Left colon (tissue), 2 donors: Measurements from ENCODE around the gene CASQ2. TPM values are rescaled to one million over a fixed set of nuclear protein-coding genes. Genes with fewer than 3 reads are reported as not detected.

ENCODE experiments used
- ATAC-seq: fragments of 200-7000 bp; cut with Tn5 transposase; one replicate; pipeline ENCODE4 v1.9.1; 2020; ENCODE audit warnings: mild to moderate bottlenecking, moderate library complexity
- DNase-seq, 2 donors: peaks; one replicate each; pipeline ENCODE4 v3.0.0-alpha.2; 2020
- intact Hi-C, 2 donors: fragments of 100-400 bp; cut with DNase I in 1 of 2; cut with micrococcal nuclease in 1 of 2; formaldehyde crosslinking; loops; one replicate each; pipeline versions ENCODE4 v1.11.2 to v1.14.0; 2022; cut with DNase I, micrococcal nuclease
- total RNA-seq, 2 donors: library from RNA; stranded (reverse); fragmentation: NEBNext Ultra II Directional; extraction: Animal tissue kit (Norgen Biotek cat#: 25700); gene quantifications; one replicate each; pipeline ENCODE4 v1.2.1, GENCODE V29; 2021
- donor health status: DM: no; HTN: no; CAD: no.
- donor health status: DM: yes; HTN: yes; CAD: no.

The CASQ2 gene
- total RNA-seq, 2 donors from 2014 or later, result 0.46 to 6.6 TPM

GRCh38 chr1:115712911-115713609, 55.5 kb downstream of the CASQ2 start:
- intact Hi-C loops, result no loop called here
- DNase-seq, result no peak
- ATAC-seq, result no peak

GRCh38 chr1:115710859-115711624, 57.5 kb downstream of the CASQ2 start:
- ATAC-seq (peak; percentile 68), DNase-seq (no peak)
- intact Hi-C loops, result no loop called here

GRCh38 chr1:115706587-115707425, 61.7 kb downstream of the CASQ2 start:
- intact Hi-C loops, result loop anchor here in 1 of 2 donors (5.0 kb wide), 1 partner anchor 100 kb away; no protein-coding TSS in a partner anchor
- peak; percentile 52 for ATAC-seq
- DNase-seq, result no peak

- intact Hi-C loops, result loop anchor here in 1 of 2 donors (5.0 kb wide), 1 partner anchor 99 kb away; no protein-coding TSS in a partner anchor
- ATAC-seq (no peak), DNase-seq (no peak)
These were observed 62.6 kb downstream of the CASQ2 start for GRCh38 chr1:115705963-115706362.

GRCh38 chr1:115705085-115705951, 63.2 kb downstream of the CASQ2 start:
- intact Hi-C loops, result loop anchor here in 1 of 2 donors (5.0 kb wide), 1 partner anchor 98 kb away; no protein-coding TSS in a partner anchor
- no peak for ATAC-seq
- no peak for DNase-seq

GRCh38 chr1:115702959-115703358, 65.6 kb downstream of the CASQ2 start:
- no peak for ATAC-seq
- DNase-seq, result no peak
- intact Hi-C loops, result no loop called here

GRCh38 chr1:115701090-115701489, 67.4 kb downstream of the CASQ2 start:
- intact Hi-C loops, result no loop called here
- DNase-seq (no peak), ATAC-seq (no peak)

GRCh38 chr1:115697619-115698018, 70.9 kb downstream of the CASQ2 start:
- intact Hi-C loops, result no loop called here
- no peak for DNase-seq
- ATAC-seq, result no peak

DNA sequence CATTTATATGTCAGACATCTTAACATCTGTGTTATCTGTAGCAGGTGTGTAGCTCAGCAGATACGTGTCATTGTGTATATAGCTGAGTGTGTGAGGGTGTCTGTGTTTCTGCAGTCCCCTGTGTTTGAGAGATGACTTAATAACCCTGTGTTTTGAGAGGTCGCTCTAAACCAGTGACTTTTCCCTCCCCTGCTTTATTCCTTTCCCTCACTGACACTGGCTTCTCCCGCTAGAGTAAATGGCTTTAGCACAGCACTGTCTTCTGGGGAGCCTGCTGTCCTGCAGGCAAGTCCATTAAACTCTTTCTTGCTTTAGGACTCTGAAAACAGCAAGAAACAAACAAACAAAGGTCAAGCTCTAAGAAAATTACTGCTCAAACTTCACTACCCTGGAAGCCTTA, 73.7 kb downstream of the CASQ2 start:
- DNase-seq (no peak), ATAC-seq (no peak)
- intact Hi-C loops, result no loop called here

DNA sequence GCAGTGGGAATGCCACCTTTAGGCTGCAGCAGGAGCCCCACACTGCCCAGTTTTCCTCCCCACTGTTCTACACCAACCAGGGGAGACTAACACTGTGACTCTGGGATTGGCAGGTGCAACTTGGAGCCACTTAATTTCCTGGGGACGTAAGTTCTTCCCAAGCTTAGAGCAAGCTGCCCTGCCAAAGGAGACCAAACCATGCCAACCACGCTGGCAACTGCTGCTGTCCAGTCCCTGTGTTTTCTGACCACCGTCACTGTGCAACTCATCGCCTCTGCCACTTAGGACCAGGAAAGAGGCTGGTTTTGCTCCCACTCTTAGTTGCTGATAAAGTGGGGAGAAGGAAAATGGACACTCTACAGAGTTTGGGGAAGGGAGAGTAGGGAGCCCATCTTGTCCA, 76.3 kb downstream of the CASQ2 start:
- DNase-seq (no peak), ATAC-seq (no peak)
- intact Hi-C loops, result no loop called here

GRCh38 chr1:115690972-115691371, 77.5 kb downstream of the CASQ2 start:
- intact Hi-C loops, result no loop called here
- no peak for DNase-seq
- ATAC-seq, result no peak

- no peak for ATAC-seq
- intact Hi-C loops, result no loop called here
These were observed 80.8 kb downstream of the CASQ2 start for GRCh38 chr1:115687744-115688143.

GRCh38 chr1:115685029-115685705, 83.3 kb downstream of the CASQ2 start:
- intact Hi-C loops, result no loop called here
- ATAC-seq (no peak), DNase-seq (no peak)

More at GRCh38 chr1:115687744-115688143, 80.8 kb downstream of the CASQ2 start:
- DNase-seq, result no peak

- intact Hi-C loops, result no loop called here
- DNase-seq, result no peak
- no peak for ATAC-seq
These were observed 85.7 kb downstream of the CASQ2 start for GRCh38 chr1:115682792-115683191.

- intact Hi-C loops, result no loop called here
- ATAC-seq, result no peak
These were observed 87.8 kb downstream of the CASQ2 start for GRCh38 chr1:115680730-115681111.

GRCh38 chr1:115679141-115679611, 89.3 kb downstream of the CASQ2 start:
- DNase-seq, result peak in 1 of 2 donors; percentile 54
- intact Hi-C loops, result no loop called here
- ATAC-seq, result no peak

More at GRCh38 chr1:115680730-115681111, 87.8 kb downstream of the CASQ2 start:
- DNase-seq, result no peak

DNA sequence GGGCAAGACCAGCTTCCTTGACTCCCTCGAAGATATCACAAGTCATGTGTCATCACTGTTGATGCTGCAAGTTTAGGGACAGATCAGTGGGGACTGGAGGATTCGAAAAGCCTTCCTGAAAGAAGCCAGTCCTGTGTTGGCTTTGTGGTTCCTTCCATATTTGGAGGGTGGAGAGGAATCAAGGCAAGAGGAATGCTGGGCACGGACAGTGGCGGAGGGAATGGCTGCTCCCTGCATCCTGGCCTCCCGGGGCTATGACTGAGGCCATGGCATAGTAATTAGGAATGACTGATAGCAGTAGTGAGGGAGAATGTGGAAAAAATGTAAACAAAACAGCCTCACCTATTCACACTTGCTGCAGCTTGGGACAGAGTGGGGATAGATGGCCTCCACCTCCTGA, 90.4 kb downstream of the CASQ2 start:
- no peak for ATAC-seq
- no peak for DNase-seq
- intact Hi-C loops, result no loop called here

GRCh38 chr1:115677565-115677964, 90.9 kb downstream of the CASQ2 start:
- no peak for DNase-seq
- intact Hi-C loops, result no loop called here
- no peak for ATAC-seq
